IPS-15b (cell line): ENCODE data around the gene FAM177A1.
"Not testable (repeated sequence)": the region's sequence is repeated elsewhere in the genome, so short reads cannot be mapped to it uniquely, and the experiment has no call there.

Source experiments
- H3K27me3 ChIP-seq: one replicate; pipeline ENCODE4 v1.6.1; 2013; ENCODE audit warnings: low read length; ENCODE audit not compliant: control insufficient read depth, insufficient read depth
- H3K36me3 ChIP-seq: one replicate; pipeline ENCODE4 v1.6.1; 2013; ENCODE audit warnings: low read length; ENCODE audit not compliant: control insufficient read depth, insufficient read depth
- H3K4me1 ChIP-seq: one replicate; pipeline ENCODE4 v1.6.1; 2013; ENCODE audit warnings: mild to moderate bottlenecking, low read length; ENCODE audit not compliant: control insufficient read depth, insufficient read depth
- H3K4me3 ChIP-seq: one replicate; pipeline ENCODE4 v1.5.1; 2013; ENCODE audit warnings: low read depth, low read length
- H3K9ac ChIP-seq: one replicate; pipeline ENCODE4 v1.6.1; 2013; ENCODE audit warnings: low read depth, mild to moderate bottlenecking, low read length
- H3K9me3 ChIP-seq: one replicate; pipeline ENCODE4 v1.6.1; 2013; ENCODE audit warnings: mild to moderate bottlenecking, low read length; ENCODE audit not compliant: control insufficient read depth, insufficient read depth

FAM177A1 gene

DNA sequence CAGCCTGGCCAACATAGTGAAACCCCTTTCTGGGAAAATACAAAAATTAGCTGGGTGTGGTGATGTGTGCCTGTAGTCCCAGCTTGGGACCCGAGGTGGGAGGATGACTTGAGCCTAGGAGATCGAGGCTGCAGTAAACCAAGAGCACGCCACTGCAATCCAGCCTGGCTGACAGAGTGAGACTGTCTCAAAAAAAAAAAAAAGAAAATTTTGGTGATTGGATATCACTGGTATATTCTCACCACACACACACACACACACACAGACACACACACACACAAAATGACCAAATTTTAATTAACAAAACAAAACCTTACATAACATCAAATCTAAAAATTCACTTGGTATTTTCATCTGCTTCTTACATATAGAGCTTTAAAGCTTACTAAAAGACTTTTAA is 3.4 kb upstream of the FAM177A1 start:
- no peaks in the 10 kb centered on the region for H3K9me3 ChIP-seq
- H3K4me1 ChIP-seq = no peaks in the 10 kb centered on the region
- no peaks in the 10 kb centered on the region for H3K36me3 ChIP-seq
- no peak overlapping the region for H3K4me3 ChIP-seq
- no peak overlapping the region for H3K9ac ChIP-seq
- no peaks in the 10 kb centered on the region for H3K27me3 ChIP-seq

- Histone ChIP-seq H3K4me1 (no peaks in the 10 kb centered on the region), H3K36me3 (no peaks in the 10 kb centered on the region), H3K9ac (no peak overlapping the region), H3K9me3 (no peaks in the 10 kb centered on the region), H3K4me3 (no peak overlapping the region), H3K27me3 (no peaks in the 10 kb centered on the region)
Measured at GRCh38 chr14:35043046-35043445, 3.0 kb upstream of the FAM177A1 start.

DNA sequence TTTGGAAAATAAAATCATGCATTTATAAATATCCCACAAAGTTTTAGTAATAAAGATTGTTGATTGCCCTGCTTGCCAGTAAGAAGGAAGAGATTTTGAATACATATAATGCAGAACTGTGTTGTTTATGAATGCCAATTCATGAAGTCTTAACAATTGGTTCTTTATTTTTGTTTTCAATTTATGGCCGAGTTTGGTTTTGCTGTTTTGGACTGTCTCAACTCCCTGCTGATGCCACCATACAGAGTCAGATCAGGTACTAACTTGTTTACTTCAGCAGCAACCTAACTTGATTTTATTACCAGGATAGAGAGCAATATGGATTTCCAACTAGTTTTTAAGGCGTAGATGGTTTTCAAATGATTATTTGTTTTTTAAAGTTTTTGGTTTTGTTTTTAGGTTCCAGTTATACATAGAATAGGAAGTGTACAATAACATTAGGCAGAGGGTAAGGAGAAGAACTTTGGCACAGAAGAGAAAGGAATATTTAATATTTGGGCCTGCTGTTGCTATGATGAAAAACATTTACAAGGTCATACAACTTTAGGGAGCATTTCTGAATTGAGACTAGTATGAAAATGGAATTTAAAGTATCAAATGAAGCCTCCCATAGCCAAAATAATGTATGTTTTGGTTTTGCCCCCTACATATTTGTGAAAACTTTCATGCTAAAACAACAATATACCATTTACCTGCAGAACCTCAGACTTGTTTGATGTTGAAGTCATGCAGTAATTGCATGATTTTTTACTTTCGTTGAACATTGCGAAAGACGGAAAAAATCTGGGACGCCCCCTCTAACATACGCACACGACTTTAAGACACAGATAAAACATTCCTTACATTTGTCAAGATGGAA is 904 bp upstream of the FAM177A1 start:
- no peaks in the 10 kb centered on the region for H3K36me3 ChIP-seq
- no peaks in the 10 kb centered on the region for H3K27me3 ChIP-seq
- peak overlapping the region; percentile 91 for H3K4me3 ChIP-seq
- H3K9ac ChIP-seq = peak overlapping the region; percentile 81
- no peaks in the 10 kb centered on the region for H3K9me3 ChIP-seq
- no peaks in the 10 kb centered on the region for H3K4me1 ChIP-seq

DNA sequence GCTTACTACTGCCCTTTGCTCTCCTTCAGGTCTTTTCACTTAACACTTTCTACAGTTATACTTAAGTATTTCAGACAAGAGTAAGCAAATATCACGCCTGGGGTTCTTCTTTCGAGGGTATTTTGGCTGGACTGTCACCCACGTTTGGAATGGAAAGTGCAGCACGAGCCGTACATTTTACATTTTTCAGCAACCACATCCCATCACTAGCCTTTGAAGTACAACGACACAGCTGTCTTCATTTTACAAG is 349 bp upstream of the FAM177A1 start:
- H3K4me3 ChIP-seq = peak overlapping the region; percentile 91
- no peaks in the 10 kb centered on the region for H3K27me3 ChIP-seq
- no peaks in the 10 kb centered on the region for H3K36me3 ChIP-seq
- H3K9ac ChIP-seq = peak overlapping the region; percentile 81
- no peaks in the 10 kb centered on the region for H3K4me1 ChIP-seq
- H3K9me3 ChIP-seq = no peaks in the 10 kb centered on the region

DNA sequence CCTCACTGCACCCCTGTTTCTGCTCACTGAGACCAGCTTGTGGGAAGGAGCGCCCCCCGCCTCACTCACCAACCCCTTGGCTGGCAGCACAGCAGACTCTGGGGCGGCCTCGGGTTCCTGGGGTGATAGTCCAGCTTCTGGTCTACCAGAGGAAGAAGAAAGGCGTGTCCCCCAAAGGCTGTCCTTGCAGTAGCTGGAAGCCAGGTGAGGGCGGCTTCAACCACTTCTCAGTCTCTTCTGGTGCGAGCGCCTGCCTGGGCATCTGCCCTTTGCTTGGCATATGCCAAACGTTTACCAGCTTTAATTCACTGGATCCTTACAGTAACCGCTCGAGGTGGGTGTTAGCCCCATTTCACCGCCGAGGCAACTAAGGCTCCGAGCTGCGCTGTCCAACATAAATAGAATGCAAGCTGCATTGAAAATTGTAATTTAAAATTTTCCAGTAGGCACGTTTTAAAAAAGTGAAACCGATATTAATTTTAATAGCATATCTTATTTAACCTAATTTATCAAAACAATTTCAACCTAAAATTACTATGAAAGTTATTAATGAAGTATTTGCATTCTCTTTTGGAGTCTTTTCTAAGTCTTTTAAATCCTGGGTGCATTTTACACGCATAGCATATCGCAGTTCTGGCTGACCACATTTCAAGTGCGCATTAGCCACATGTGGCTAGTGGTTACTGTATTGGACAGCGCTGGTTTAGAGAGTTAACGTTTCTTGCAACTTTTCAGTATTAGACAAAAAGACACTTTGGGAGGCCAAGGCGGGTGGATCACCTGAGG is 872 bp downstream of the FAM177A1 start:
- no peaks in the 10 kb centered on the region for H3K27me3 ChIP-seq
- peak overlapping the region; percentile 79 for H3K9ac ChIP-seq
- H3K4me1 ChIP-seq = no peaks in the 10 kb centered on the region
- H3K36me3 ChIP-seq = no peaks in the 10 kb centered on the region
- peak overlapping the region; percentile 90 for H3K4me3 ChIP-seq
- no peaks in the 10 kb centered on the region for H3K9me3 ChIP-seq

DNA sequence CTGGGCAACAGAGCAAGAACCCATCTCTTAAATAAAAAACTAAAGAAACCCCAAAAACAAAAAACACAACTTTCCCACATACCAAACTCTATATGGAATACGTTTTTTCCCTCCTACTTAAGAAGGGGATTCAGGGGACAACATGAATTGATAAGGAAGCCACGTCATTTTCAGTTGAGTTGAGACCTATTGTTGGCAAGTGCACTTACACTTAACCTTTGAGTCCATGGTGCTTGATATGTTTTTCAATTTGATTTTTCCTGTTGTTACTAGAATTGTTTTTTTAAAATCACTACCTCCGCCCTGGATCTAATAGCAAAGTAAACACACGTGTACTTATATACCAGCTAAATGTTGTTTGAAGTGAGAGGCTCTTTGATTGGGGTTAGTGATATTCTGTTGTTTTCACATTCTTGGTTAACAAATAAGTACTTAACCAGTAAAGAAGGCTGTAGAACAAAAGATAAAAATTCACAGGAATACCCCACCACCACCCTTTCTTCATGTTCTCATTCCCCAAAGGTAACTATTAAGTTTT is 2.0 kb downstream of the FAM177A1 start:
- H3K4me1 ChIP-seq = no peaks in the 10 kb centered on the region
- H3K9me3 ChIP-seq = no peaks in the 10 kb centered on the region
- no peaks in the 10 kb centered on the region for H3K36me3 ChIP-seq
- H3K4me3 ChIP-seq = no peak overlapping the region
- H3K27me3 ChIP-seq = no peaks in the 10 kb centered on the region
- H3K9ac ChIP-seq = no peak overlapping the region

DNA sequence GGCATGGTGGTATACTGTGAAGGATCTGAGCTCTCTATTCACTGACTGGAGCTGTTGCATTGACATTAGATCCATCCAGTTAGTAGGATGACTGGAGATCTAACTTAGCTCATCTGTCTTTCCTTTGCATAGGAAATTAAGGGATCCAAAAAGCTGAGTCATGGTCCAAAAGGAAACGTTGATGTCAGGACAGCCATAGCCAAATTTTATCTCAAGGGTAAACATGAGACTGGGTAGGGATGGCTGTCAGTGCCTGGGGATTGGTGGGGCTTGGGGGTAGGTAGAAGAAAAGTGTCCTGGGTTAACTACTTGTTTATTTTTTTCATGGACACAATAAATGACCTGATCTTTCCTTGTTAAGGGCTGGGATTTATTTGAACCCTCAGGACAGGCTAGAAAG is 4.6 kb downstream of the FAM177A1 start:
- Histone ChIP-seq H3K27me3 (no peaks in the 10 kb centered on the region), H3K4me1 (no peaks in the 10 kb centered on the region), H3K9me3 (no peaks in the 10 kb centered on the region), H3K36me3 (no peaks in the 10 kb centered on the region), H3K4me3 (no peak overlapping the region), H3K9ac (no peak overlapping the region)

GRCh38 chr14:35051796-35052195 is 5.7 kb downstream of the FAM177A1 start:
- no peaks in the 10 kb centered on the region for H3K9me3 ChIP-seq
- H3K36me3 ChIP-seq = no peaks in the 10 kb centered on the region
- no peaks in the 10 kb centered on the region for H3K4me1 ChIP-seq

DNA sequence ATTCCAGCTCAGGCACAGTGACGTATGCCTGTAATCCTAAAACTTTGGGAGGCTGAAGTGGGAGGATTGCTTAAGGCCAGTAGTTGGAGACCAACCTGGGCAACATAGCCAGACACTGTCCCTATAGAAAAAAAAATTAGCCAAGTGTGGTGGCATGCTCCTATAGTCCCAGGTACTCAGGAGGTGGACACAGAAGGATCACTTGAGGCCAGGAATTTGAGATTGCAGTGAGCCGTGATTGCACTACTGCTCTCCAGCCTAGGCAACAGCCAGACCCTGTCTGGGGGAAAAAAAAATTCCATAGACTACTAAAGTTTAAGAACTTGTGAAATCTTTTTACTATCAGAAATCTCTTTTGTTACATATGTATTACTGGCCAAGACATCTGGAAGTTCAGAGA is 6.6 kb downstream of the FAM177A1 start:
- no peaks in the 10 kb centered on the region for H3K36me3 ChIP-seq

More at GRCh38 chr14:35051796-35052195, 5.7 kb downstream of the FAM177A1 start:
- no peaks in the 10 kb centered on the region for H3K27me3 ChIP-seq
- H3K9ac ChIP-seq = no peak overlapping the region
- H3K4me3 ChIP-seq = no peak overlapping the region

DNA sequence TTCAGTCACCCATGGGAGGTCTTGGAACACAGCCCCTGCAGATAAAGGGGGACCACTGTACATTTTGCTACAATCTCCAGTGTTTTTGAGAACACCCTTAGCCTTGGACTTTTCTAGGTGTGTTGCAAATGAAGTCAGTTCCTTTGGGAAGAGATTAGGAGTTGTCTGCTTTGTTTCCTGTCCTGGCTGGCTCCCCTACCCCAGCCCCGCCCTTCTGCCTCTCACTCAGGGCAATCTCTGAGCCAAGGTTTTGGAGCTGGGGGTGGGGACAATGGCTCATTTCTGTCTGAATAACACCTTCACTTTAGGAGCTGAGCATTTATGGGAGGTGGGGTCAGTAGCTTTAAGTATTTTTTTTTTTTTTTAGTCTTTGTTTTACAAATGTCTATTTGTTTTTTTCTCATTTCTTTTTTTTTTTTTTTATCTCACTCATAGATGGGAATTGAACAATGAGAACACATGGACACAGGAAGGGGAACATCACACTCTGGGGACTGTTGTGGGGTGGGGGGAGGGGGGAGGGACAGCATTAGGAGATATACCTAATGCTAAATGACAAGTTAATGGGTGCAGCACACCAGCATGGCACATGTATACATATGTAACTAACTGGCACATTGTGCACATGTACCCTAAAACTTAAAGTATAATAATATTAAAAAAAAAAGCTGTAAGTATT is 15.2 kb downstream of the FAM177A1 start:
- H3K4me3 ChIP-seq, H3K36me3 ChIP-seq, H3K4me1 ChIP-seq, H3K9me3 ChIP-seq, H3K27me3 ChIP-seq: not testable (repeated sequence)
- H3K9ac ChIP-seq = peak overlapping the region; percentile 47

More for the DNA sequence above, 6.6 kb downstream of the FAM177A1 start:
- Histone ChIP-seq H3K9me3 (no peaks in the 10 kb centered on the region), H3K4me1 (no peaks in the 10 kb centered on the region), H3K4me3 (no peak overlapping the region), H3K27me3 (no peaks in the 10 kb centered on the region), H3K9ac (no peak overlapping the region)

DNA sequence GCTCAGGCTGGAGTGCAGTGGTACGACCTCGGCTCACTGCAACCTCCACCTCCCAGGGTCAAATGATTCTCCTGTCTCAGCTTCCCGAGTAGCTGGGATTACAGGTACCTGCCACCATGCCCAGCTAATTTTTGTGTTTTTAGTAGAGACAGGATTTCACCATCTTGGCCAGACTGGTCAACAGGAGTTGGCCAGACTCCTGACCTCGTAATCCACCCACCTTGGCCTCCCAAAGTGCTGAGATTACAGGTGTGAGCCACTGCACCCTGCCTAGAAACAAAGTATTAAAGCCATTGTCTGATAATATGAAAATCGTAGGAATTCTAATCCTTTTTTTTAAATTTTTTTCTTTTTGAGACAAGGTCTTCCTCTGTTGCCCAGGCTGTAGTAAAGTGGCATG is 19.7 kb downstream of the FAM177A1 start:
- not testable (repeated sequence) for H3K9me3 ChIP-seq, H3K4me1 ChIP-seq, H3K27me3 ChIP-seq, H3K9ac ChIP-seq, H3K36me3 ChIP-seq, H3K4me3 ChIP-seq
